HepG2 (cell line): Measurements from ENCODE around the gene PSMC4.

ENCODE experiments used
- KLF13 ChIP-seq: sonication (generic); formaldehyde crosslinking; IDR thresholded peaks from 2 replicates; pipeline ENCODE4 v1.4.0; 2020; ENCODE audit warnings: mild to moderate bottlenecking, missing genetic modification reagents
- RFX5 ChIP-seq: IDR thresholded peaks from 2 replicates; pipeline ENCODE4 v1.6.1; 2011; ENCODE audit warnings: low read depth, low read length, improper control_type of control experiment
- SUZ12 ChIP-seq: fragments of 150-350 bp; IDR thresholded peaks from 2 replicates; pipeline ENCODE4 v1.6.1; 2014; ENCODE audit warnings: low read depth, low read length
- ZFYVE20 ChIP-seq: sonication (generic); formaldehyde crosslinking; IDR thresholded peaks from 2 replicates; pipeline ENCODE4 v1.8.0; 2023; ENCODE audit warnings: low read depth, mild to moderate bottlenecking, moderate library complexity, missing genetic modification reagents, borderline replicate concordance
- TF ChIP-seq, protein P1 (sequence below): IDR thresholded peaks from 2 replicates; pipeline ENCODE4 v1.6.1; 2012; ENCODE audit warnings: inconsistent platforms

DNA sequence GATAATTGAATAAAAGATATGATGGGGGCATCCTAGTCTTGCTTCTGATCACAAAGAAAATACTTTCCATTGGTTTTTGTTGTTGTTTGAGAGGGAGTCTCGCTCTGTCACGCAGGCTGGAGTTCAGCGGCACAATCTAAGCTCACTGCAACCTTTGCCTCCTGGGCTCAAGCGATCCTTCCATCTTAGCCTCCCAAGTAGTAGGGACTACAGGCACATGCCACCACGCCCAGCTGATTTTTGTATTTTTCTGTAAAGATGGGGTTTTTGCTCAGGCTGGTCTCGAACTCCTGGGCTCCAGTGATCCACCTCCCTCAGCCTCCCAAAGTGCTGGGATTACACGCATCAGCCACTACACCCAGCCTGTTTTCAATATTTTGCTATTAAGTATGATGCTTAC lies 17.1 kb upstream of the PSMC4 start:
- TF ChIP-seq SUZ12, result no peak
- no peak for TF ChIP-seq KLF13 (CRISPR knock-in tag)
- TF ChIP-seq, protein P1, sequence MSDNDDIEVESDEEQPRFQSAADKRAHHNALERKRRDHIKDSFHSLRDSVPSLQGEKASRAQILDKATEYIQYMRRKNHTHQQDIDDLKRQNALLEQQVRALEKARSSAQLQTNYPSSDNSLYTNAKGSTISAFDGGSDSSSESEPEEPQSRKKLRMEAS, result no peak
- TF ChIP-seq ZFYVE20 (CRISPR knock-in tag), result no peak
- TF ChIP-seq RFX5, result no peak
